K562 (cell line): Measurements from ENCODE around the gene SATB2. TPM values are rescaled to one million over a fixed set of nuclear protein-coding genes. Genes with fewer than 3 reads are reported as not detected.

Experiments used
- ARID1B ChIP-seq: fragments of 450-650 bp; IDR thresholded peaks from 2 replicates; pipeline ENCODE4 v1.6.1; 2016; ENCODE audit warnings: antibody characterized with exemption, mild to moderate bottlenecking, inconsistent platforms
- CBX8 ChIP-seq: fragments of 200-600 bp; sonication (generic); IDR thresholded peaks from 2 replicates; pipeline ENCODE4 v1.6.1; 2012; ENCODE audit warnings: borderline replicate concordance, mixed run types, low read depth, mild to moderate bottlenecking, moderate library complexity, mixed read lengths, low read length, control low read depth, inconsistent platforms; ENCODE audit not compliant: poor library complexity, severe bottlenecking; ENCODE audit errors: extremely low read depth
- DPF2 ChIP-seq: fragments of 450-650 bp; IDR thresholded peaks from 2 replicates; pipeline ENCODE4 v1.6.1; 2016
- HMG20B ChIP-seq: fragments of 250-450 bp; sonication (Bioruptor Pico); IDR thresholded peaks from 2 replicates; pipeline ENCODE4 v1.5.0; 2021; ENCODE audit warnings: mild to moderate bottlenecking
- KAT7 ChIP-seq: sonication (generic); formaldehyde crosslinking; IDR thresholded peaks from 2 replicates; pipeline ENCODE4 v1.8.0; 2022; ENCODE audit warnings: missing genetic modification reagents, mild to moderate bottlenecking, borderline replicate concordance
- MAFF ChIP-seq: IDR thresholded peaks from 2 replicates; pipeline ENCODE4 v1.6.1; 2012; ENCODE audit warnings: low read length, improper control_type of control experiment
- MCM2 ChIP-seq: fragments of 450-650 bp; IDR thresholded peaks from 2 replicates; pipeline ENCODE4 v1.6.1; 2017; ENCODE audit warnings: low read depth, mild to moderate bottlenecking
- NFIC ChIP-seq: fragments of 450-650 bp; IDR thresholded peaks from 2 replicates; pipeline ENCODE4 v1.6.1; 2017; ENCODE audit warnings: mild to moderate bottlenecking, inconsistent platforms
- NR2C2 ChIP-seq, 2 experiments: fragments of 200-800 bp in 1 of 2; sonication (Bioruptor generic) in 1 of 2; sonication (generic) in 1 of 2; formaldehyde crosslinking in 1 of 2; IDR thresholded peaks; 2 replicates each; pipeline versions ENCODE4 v1.6.1 to v1.8.0; 2016 to 2022; ENCODE audit warnings: mild to moderate bottlenecking in 1 of 2, missing compliant biosample characterization in 1 of 2, missing genetic modification characterization in 1 of 2, missing genetic modification reagents in 1 of 2
- POLR2G ChIP-seq: fragments of 200-400 bp; formaldehyde crosslinking; IDR thresholded peaks from 2 replicates; pipeline ENCODE4 v1.6.1; 2017; ENCODE audit warnings: low read depth, mild to moderate bottlenecking, antibody characterized with exemption, low read length, moderate library complexity
- SMAD3 ChIP-seq: fragments of 450-650 bp; formaldehyde crosslinking; conservative IDR thresholded peaks from 2 replicates; pipeline ENCODE4 v1.4.0; 2020; ENCODE audit warnings: mild to moderate bottlenecking
- SRF ChIP-seq, 2 experiments: fragments of 250-450, 450-650 bp in 1 of 2; sonication (Bioruptor Pico) in 1 of 2; sonication (generic) in 1 of 2; formaldehyde crosslinking; IDR thresholded peaks; 2 replicates each; pipeline versions ENCODE4 v1.5.0 to v1.5.1; 2020 to 2022; ENCODE audit warnings: mild to moderate bottlenecking in 1 of 2, missing genetic modification reagents in 1 of 2
- XRCC3 ChIP-seq: fragments of 450-650 bp; IDR thresholded peaks from 2 replicates; pipeline ENCODE4 v1.6.1; 2017; ENCODE audit warnings: mild to moderate bottlenecking, moderate library complexity
- ZFP36 ChIP-seq: fragments of 150-350 bp; IDR thresholded peaks from 2 replicates; pipeline ENCODE4 v1.6.1; 2018; ENCODE audit warnings: low read length, low read depth; ENCODE audit not compliant: partially characterized antibody
- ZKSCAN1 ChIP-seq: fragments of 150-350 bp; IDR thresholded peaks from 2 replicates; pipeline ENCODE4 v1.6.1; 2016; ENCODE audit warnings: low read depth, low read length
- ZKSCAN3 ChIP-seq: fragments of 250-450 bp; sonication (Bioruptor Pico); IDR thresholded peaks from 2 replicates; pipeline ENCODE4 v1.4.0; 2020
- ZNF184 ChIP-seq: sonication (generic); formaldehyde crosslinking; IDR thresholded peaks from 2 replicates; pipeline ENCODE4 v1.5.0; 2020; ENCODE audit warnings: missing genetic modification reagents
- ZNF274 ChIP-seq: IDR thresholded peaks from 2 replicates; pipeline ENCODE4 v1.6.1; 2011; ENCODE audit warnings: low read depth, mild to moderate bottlenecking, low read length, moderate library complexity, borderline replicate concordance
- ZNF584 ChIP-seq: fragments of 200-800 bp; sonication (Bioruptor generic); IDR thresholded peaks from 2 replicates; pipeline ENCODE4 v1.6.1; 2016; ENCODE audit warnings: low read depth, mild to moderate bottlenecking, missing genetic modification characterization, missing compliant biosample characterization
- polyA plus RNA-seq, 8 experiments: library from polyadenylated mRNA; depleted of rRNA in 4 of 8; stranded (reverse) in 5 of 8; unstranded in 3 of 8; fragments of >200 nt; fragmentation: Nextera tagmentation in 2 of 8; fragmentation: Illumina TruSeq in 1 of 8; extraction: Ambion mirVana in 2 of 8; extraction: Trizol in 1 of 8; gene quantifications; 2 replicates each; pipeline versions ENCODE4 v1.2.1 to v1.2.3, GENCODE V29; 2011 to 2014; ENCODE audit warnings: inconsistent platforms in 1 of 8, missing spikeins in 1 of 8
- total RNA-seq, 7 experiments: library from RNA; depleted of rRNA in 6 of 7; stranded (reverse); fragments of >200 nt in 6 of 7; fragmentation: Illumina TruSeq in 2 of 7; extraction: Trizol in 2 of 7; gene quantifications; 2 replicates each; pipeline versions ENCODE4 v1.2.1 to v1.2.3, GENCODE V29; 2011 to 2021; ENCODE audit warnings: low replicate concordance in 1 of 7
- TF ChIP-seq, protein P1 (sequence below), 3 experiments: fragments of 200-800 bp in 1 of 3; sonication (Bioruptor generic) in 1 of 3; sonication (generic) in 1 of 3; formaldehyde crosslinking in 1 of 3; IDR thresholded peaks; 2 replicates each; pipeline versions ENCODE4 v1.6.1 to v1.8.0; 2016 to 2022; ENCODE audit warnings: mild to moderate bottlenecking in 2 of 3, missing compliant biosample characterization in 2 of 3, missing genetic modification characterization in 2 of 3, missing genetic modification reagents in 1 of 3
- TF ChIP-seq, protein P2 (sequence below): sonication (generic); formaldehyde crosslinking; IDR thresholded peaks from 2 replicates; pipeline ENCODE4 v1.8.1; 2023; ENCODE audit warnings: mild to moderate bottlenecking, missing genetic modification reagents
- TF ChIP-seq, protein P3 (sequence below): fragments of 250-450 bp; sonication (Bioruptor Pico); IDR thresholded peaks from 2 replicates; pipeline ENCODE4 v1.5.0; 2021; ENCODE audit warnings: mild to moderate bottlenecking, moderate library complexity

Gene SATB2
- total and polyA plus RNA-seq, 9 of the 15 experiments (the other 6 are each of a cell fraction or from before 2014, with no cell fraction given), result 4.5 to 34.0 (median 15.1) TPM

DNA sequence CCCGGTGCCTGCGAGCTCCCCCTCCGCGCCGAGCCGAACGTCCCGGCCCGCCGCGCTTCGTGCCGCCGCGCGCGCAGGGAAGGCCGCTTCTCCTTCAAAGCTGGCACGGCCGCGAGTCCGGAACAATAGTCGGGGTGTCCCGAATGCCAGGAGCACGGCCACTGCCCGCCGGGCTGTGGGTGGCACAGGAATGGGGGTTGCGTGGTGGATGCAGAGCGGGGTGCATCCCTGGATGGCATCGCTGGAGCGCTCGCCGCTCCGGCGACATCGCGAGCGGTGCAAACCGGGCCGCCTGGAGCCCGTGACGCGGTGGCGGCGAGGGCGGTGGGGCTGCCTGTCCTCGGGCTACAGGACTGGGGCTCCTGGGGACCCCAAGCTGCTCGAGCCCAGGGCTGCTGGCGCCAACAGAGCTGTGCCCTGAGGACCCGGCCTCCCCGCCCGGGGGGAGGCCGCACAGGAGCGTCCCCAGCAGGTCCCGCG is 1.1 kb upstream of the SATB2 start (continued):
- TF ChIP-seq, protein P1, sequence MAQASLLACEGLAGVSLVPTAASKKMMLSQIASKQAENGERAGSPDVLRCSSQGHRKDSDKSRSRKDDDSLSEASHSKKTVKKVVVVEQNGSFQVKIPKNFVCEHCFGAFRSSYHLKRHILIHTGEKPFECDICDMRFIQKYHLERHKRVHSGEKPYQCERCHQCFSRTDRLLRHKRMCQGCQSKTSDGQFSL (CRISPR knock-in tag; IDR thresholded peaks at IDR 0.05), result no peak
- TF ChIP-seq, protein P1 (tag; IDR thresholded peaks at IDR 0.05), result 0 out of 4 replicates have a peak, but pooled peaks of 1 of the 2 experiments have one; percentile 2
- no peak for TF ChIP-seq SRF (CRISPR knock-in tag; IDR thresholded peaks at IDR 0.05)
- no peak for TF ChIP-seq HMG20B (CRISPR knock-in tag)
- peak; percentile 65 for TF ChIP-seq POLR2G
- TF ChIP-seq ZFP36, result no peak
- TF ChIP-seq MCM2, result no peak
- TF ChIP-seq DPF2, result no peak
- TF ChIP-seq NR2C2 (CRISPR knock-in tag; IDR thresholded peaks at IDR 0.05), result no peak
- 0 out of 2 replicates have a peak, but pooled peaks have one; percentile 17 for TF ChIP-seq NR2C2 (tag; IDR thresholded peaks at IDR 0.05)
- TF ChIP-seq, protein P2, sequence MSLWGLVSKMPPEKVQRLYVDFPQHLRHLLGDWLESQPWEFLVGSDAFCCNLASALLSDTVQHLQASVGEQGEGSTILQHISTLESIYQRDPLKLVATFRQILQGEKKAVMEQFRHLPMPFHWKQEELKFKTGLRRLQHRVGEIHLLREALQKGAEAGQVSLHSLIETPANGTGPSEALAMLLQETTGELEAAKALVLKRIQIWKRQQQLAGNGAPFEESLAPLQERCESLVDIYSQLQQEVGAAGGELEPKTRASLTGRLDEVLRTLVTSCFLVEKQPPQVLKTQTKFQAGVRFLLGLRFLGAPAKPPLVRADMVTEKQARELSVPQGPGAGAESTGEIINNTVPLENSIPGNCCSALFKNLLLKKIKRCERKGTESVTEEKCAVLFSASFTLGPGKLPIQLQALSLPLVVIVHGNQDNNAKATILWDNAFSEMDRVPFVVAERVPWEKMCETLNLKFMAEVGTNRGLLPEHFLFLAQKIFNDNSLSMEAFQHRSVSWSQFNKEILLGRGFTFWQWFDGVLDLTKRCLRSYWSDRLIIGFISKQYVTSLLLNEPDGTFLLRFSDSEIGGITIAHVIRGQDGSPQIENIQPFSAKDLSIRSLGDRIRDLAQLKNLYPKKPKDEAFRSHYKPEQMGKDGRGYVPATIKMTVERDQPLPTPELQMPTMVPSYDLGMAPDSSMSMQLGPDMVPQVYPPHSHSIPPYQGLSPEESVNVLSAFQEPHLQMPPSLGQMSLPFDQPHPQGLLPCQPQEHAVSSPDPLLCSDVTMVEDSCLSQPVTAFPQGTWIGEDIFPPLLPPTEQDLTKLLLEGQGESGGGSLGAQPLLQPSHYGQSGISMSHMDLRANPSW, result no peak
- TF ChIP-seq XRCC3, result no peak
- no peak for TF ChIP-seq CBX8
- TF ChIP-seq, protein P3, sequence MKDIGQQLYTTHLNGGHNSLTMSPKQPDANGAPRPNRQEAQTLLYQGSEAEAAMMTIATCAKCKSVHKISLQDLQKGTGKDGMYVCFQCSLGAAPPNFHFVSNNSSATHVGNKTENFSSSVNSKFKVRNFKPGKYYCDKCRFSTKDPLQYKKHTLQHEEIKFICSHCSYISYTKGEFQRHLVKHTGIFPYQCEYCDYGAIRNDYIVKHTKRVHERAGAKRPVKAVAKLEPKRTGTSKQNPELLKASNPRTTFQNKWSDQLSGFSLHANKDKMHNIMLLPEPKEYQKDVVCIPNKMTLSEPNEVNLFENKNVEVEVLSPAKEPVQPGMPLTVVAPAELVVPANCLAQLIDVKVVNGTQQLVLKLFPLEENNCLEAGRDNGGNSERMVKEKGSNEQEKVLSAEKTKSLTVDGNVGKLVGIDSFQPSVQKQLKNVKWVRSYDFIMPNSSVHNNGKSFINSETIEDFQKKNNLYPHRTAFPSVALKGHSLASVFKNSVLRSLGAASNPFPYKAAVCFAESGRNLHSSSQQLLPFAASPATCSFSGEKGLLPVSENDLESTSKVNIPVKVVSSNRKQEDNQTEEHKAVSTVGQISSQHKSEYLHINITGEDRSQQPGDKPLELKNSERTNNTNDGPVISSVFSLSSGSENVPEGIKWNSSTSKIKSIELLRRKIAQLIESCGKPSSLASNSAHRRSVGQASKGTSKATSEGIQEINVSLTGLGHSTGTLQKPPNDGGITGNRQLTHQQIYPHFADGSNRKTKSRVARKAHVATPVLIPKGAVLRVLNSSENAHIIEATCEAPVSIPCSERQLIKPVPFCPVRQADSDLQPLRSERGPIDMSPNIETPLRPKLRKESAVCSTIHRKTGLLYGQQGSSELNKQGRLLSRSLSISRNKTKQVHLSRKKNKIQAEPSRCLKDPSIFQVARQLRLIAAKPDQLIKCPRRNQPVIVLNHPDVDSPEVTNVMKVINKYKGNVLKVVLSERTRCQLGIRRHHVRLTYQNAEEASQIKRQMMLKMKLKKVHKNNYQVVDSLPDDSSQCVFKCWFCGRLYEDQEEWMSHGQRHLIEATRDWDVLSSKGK (CRISPR knock-in tag), result no peak
- no peak for TF ChIP-seq ZKSCAN3 (CRISPR knock-in tag)
- TF ChIP-seq ZNF184 (CRISPR knock-in tag), result no peak
- TF ChIP-seq NFIC, result no peak
- no peak for TF ChIP-seq MAFF
- TF ChIP-seq ZNF584 (CRISPR knock-in tag), result no peak
- no peak for TF ChIP-seq KAT7 (CRISPR knock-in tag)
- TF ChIP-seq ZNF274, result no peak
- TF ChIP-seq SMAD3, result no peak
- TF ChIP-seq ARID1B, result no peak
- TF ChIP-seq ZKSCAN1, result no peak
